Measurements from ENCODE around the gene PKHD1. TPM values are rescaled to one million over a fixed set of nuclear protein-coding genes. Genes with fewer than 3 reads are reported as not detected.

The PKHD1 gene
- total RNA-seq, 2 experiments from 2014 or later, result not detected

DNA sequence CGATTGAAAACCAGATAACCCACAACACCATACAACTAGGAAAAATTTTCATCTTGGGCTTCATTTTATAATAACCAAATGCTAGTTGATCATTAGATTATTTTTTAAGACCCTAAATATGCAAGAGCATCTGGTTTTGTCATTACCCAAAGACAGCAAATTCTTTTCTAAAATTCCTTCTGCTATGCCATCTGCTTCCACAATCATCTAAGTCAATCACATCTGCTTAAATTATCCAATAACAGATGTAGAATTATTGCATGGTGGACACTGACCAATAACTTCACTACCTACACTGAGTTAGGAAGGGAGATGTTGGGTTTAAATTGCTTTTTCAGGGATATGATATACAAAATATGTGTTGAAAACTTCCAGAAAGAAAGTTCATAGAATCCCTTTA, 41.9 kb downstream of the PKHD1 start:
- peaks cover 25% of the 10 kb centered on the region for H3K27me3 Mint-ChIP-seq
- no peaks in the 10 kb centered on the region for H3K36me3 Mint-ChIP-seq
- no peaks in the 10 kb centered on the region for H3K4me1 Mint-ChIP-seq
- no peaks in the 10 kb centered on the region for H3K9me3 Mint-ChIP-seq
- no peak overlapping the region for H3K4me3 Mint-ChIP-seq
- H3K27ac Mint-ChIP-seq, result no peak overlapping the region
- DNase-seq, result no peak

- Mint-ChIP-seq H3K27me3 (peaks cover 21% of the 10 kb centered on the region), H3K36me3 (no peaks in the 10 kb centered on the region), H3K4me3 (no peak overlapping the region), H3K27ac (no peak overlapping the region), H3K4me1 (no peaks in the 10 kb centered on the region), H3K9me3 (no peaks in the 10 kb centered on the region)
- no peak for DNase-seq
Measured at GRCh38 chr6:52045033-52045432, 42.4 kb downstream of the PKHD1 start.

DNA sequence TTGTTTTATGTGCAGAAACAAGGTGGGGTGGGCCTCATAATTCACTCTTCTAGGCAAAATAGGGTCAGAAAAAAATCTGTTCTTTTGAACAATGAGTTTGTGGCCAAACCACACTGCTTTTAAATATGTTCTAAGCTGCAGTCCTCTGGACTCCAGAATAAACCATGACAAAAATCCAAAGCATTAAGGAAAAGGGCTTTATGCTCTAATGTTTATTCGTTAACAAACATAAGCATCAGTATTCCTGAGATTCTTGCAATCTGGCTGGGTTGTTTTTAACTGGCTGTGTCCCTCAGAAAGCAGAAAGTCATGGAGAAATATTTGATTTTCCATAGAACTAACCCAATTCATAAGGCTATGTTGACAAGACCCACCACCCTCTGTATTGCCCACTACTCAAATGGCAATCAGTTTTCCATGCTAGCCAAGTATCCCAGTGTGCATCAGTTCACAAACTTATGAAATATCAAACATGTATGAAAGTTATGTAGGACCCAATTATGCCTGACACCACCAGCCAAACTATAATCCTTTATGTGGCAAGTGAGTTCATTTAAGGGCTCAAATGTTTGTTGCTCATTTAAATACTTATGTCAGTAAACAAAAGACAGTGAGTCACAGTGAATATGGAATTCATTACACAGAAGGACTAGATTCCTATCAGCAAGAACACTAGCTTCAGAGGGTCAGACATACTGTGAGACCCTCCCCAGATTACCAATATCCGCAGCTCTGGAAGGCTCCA, 45.1 kb downstream of the PKHD1 start:
- Mint-ChIP-seq H3K9me3 (peaks cover 3% of the 10 kb centered on the region), H3K27me3 (peaks cover 7% of the 10 kb centered on the region), H3K36me3 (no peaks in the 10 kb centered on the region), H3K4me1 (no peaks in the 10 kb centered on the region), H3K27ac (no peak overlapping the region), H3K4me3 (no peak overlapping the region)
- DNase-seq, result no peak

GRCh38 chr6:52041134-52041533, 46.3 kb downstream of the PKHD1 start:
- Mint-ChIP-seq H3K36me3 (no peaks in the 10 kb centered on the region), H3K4me3 (no peak overlapping the region), H3K4me1 (no peaks in the 10 kb centered on the region), H3K9me3 (peaks cover 3% of the 10 kb centered on the region), H3K27me3 (peaks cover 7% of the 10 kb centered on the region), H3K27ac (no peak overlapping the region)
- DNase-seq, result no peak

GRCh38 chr6:52027699-52028098, 59.7 kb downstream of the PKHD1 start:
- Mint-ChIP-seq H3K36me3 (no peaks in the 10 kb centered on the region), H3K27ac (no peak overlapping the region), H3K4me3 (no peak overlapping the region), H3K27me3 (peaks cover 16% of the 10 kb centered on the region), H3K9me3 (peaks cover 2% of the 10 kb centered on the region), H3K4me1 (no peaks in the 10 kb centered on the region)
- DNase-seq, result no peak

GRCh38 chr6:52024451-52025068, 62.9 kb downstream of the PKHD1 start:
- peaks cover 19% of the 10 kb centered on the region for H3K27me3 Mint-ChIP-seq
- H3K27ac Mint-ChIP-seq, result no peak overlapping the region
- H3K4me1 Mint-ChIP-seq, result no peaks in the 10 kb centered on the region
- no peak for DNase-seq
- H3K9me3 Mint-ChIP-seq, result no peaks in the 10 kb centered on the region
- no peaks in the 10 kb centered on the region for H3K36me3 Mint-ChIP-seq
- H3K4me3 Mint-ChIP-seq, result no peak overlapping the region

DNA sequence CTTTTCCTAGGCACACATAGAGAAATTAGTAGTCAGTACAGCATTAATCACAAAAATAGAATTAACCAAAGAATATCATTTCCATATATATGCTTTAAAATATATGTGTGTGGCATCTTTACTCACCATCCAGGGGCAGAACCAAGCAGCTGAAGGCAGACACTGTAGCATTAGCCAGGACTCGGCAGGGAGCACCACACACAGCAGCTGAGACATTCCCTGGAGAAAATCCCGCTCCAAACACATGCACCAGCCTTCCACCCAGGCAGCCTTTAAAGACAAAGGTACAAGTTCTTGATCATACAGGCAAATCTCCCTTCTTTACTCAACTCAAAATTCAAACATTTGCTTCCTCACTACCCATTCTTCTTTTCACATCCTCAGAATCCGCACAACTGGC, 64.7 kb downstream of the PKHD1 start:
- H3K27me3 Mint-ChIP-seq, result peaks cover 22% of the 10 kb centered on the region
- H3K27ac Mint-ChIP-seq, result no peak overlapping the region
- no peaks in the 10 kb centered on the region for H3K4me1 Mint-ChIP-seq
- no peaks in the 10 kb centered on the region for H3K9me3 Mint-ChIP-seq
- H3K36me3 Mint-ChIP-seq, result no peaks in the 10 kb centered on the region
- DNase-seq, result no peak
- no peak overlapping the region for H3K4me3 Mint-ChIP-seq

- H3K27me3 Mint-ChIP-seq, result peaks cover 22% of the 10 kb centered on the region
- H3K9me3 Mint-ChIP-seq, result no peaks in the 10 kb centered on the region
- H3K4me3 Mint-ChIP-seq, result no peak overlapping the region
- H3K4me1 Mint-ChIP-seq, result no peaks in the 10 kb centered on the region
- no peaks in the 10 kb centered on the region for H3K36me3 Mint-ChIP-seq
- DNase-seq, result no peak
- H3K27ac Mint-ChIP-seq, result no peak overlapping the region
Measured at GRCh38 chr6:52020945-52021570, 66.4 kb downstream of the PKHD1 start.

GRCh38 chr6:52019881-52020280, 67.5 kb downstream of the PKHD1 start:
- Mint-ChIP-seq H3K36me3 (no peaks in the 10 kb centered on the region), H3K4me3 (no peak overlapping the region), H3K27ac (no peak overlapping the region)

DNA sequence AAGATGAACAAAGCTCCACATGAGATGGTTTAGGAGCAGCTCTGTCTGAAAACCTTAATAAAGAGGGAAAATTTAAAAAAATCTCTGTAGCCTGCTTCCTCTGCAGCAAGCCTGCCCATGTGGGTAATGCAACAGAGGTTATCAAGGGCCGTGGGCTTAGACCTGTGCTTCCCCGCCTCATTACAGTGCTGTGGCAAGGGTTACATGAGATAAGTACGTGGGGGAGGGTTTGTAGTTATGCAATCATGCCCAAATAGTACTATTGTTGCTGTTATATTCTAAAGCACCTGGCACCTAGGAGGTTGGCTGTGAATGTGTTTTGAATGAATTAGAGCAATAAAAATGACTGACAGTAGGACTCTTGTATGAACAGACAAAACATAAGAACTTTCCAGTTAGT, 68.3 kb downstream of the PKHD1 start:
- Mint-ChIP-seq H3K27me3 (peaks cover 17% of the 10 kb centered on the region), H3K27ac (no peak overlapping the region), H3K36me3 (no peaks in the 10 kb centered on the region), H3K4me3 (no peak overlapping the region), H3K4me1 (no peaks in the 10 kb centered on the region), H3K9me3 (no peaks in the 10 kb centered on the region)
- no peak for DNase-seq

More at GRCh38 chr6:52019881-52020280, 67.5 kb downstream of the PKHD1 start:
- DNase-seq, result no peak
- no peaks in the 10 kb centered on the region for H3K4me1 Mint-ChIP-seq
- H3K9me3 Mint-ChIP-seq, result no peaks in the 10 kb centered on the region
- H3K27me3 Mint-ChIP-seq, result peaks cover 22% of the 10 kb centered on the region

DNA sequence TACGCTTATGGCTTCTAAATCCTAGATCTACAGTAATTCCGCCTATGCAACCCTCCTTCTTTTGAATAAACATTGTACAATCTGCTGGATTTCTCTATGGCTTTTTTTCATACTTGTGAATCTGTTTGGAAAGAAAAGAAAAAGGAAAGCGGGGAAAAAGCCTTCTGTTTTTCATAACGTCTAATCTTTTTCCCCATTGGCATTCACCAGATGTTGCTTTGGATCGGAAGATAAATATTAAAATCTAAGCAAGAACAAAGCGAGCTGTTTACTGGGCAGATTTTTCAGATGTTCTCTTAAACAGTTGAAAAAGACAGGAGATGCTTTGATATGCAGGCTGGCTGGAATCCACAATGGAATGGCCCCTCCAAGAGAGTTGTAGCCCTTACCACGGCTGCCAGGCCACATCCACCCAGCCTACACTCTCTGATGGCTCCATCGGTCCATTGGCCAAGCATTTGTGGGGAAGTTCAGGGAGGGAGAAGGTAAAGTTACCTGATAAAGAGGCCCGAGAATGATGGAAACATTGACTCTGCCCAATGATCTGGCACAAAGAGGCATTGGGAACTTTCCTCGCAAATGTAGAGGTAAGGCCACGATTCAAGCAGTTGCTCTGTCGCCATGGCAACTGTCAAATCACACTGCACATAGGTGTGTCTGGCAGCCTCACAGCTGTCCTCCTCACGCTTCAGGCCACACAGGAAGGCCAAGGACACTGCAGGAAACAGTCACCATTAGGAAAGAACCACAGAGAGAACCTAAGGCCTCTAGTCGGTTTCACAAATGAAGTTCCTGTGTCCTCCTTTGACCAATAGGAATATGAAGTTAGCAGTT, 70.3 kb downstream of the PKHD1 start:
- Mint-ChIP-seq H3K4me3 (no peak overlapping the region), H3K36me3 (no peaks in the 10 kb centered on the region), H3K27me3 (peaks cover 24% of the 10 kb centered on the region), H3K4me1 (no peaks in the 10 kb centered on the region), H3K27ac (no peak overlapping the region), H3K9me3 (no peaks in the 10 kb centered on the region)
- no peak for DNase-seq

- Mint-ChIP-seq H3K36me3 (no peaks in the 10 kb centered on the region), H3K9me3 (no peaks in the 10 kb centered on the region), H3K27me3 (peaks cover 17% of the 10 kb centered on the region), H3K4me1 (no peaks in the 10 kb centered on the region), H3K27ac (no peak overlapping the region), H3K4me3 (no peak overlapping the region)
- DNase-seq, result no peak
Measured at GRCh38 chr6:52015953-52016352, 71.5 kb downstream of the PKHD1 start.

DNA sequence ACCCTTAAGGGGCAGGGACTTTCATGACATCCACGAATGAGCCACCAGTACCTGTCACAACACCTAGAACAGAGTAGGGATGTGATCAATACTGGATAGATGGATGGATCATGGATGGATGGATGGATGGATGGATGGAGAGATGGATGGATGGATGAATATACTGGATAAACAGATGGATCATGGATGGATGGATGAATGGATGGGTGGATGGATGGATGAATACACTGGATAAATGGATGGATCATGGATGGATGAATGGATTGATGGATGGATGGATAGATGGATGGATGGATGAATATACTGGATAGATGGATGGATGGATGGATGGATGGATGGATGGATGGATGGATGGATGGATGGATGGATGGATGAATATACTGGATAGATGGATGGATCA, 73.0 kb downstream of the PKHD1 start:
- no peak for DNase-seq
- Mint-ChIP-seq H3K9me3 (no peaks in the 10 kb centered on the region), H3K27me3 (peaks cover 9% of the 10 kb centered on the region), H3K4me1 (no peaks in the 10 kb centered on the region), H3K27ac (no peak overlapping the region), H3K4me3 (no peak overlapping the region), H3K36me3 (no peaks in the 10 kb centered on the region)

DNA sequence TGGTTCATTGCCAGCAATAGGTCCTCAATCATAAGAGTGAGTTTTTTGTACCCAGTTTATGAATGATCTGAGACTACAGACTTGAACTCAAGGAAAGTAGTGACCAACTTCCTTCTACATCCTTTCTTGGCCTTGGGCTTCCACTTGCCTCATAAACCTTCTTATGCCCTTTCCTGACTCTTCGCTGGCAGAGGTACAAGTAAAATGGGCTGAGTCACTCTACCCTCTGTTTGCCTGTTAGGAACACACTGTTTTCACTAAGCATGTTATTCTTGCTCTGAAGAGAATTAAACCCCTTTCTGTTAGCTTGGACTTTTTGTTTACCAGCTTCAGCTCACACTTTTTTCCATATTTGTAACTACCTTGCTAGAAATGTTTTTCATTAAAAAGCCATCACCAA, 74.4 kb downstream of the PKHD1 start:
- H3K4me3 Mint-ChIP-seq, result no peak overlapping the region
- peaks cover 7% of the 10 kb centered on the region for H3K27me3 Mint-ChIP-seq
- no peaks in the 10 kb centered on the region for H3K4me1 Mint-ChIP-seq
- no peaks in the 10 kb centered on the region for H3K9me3 Mint-ChIP-seq
- no peak for DNase-seq
- no peaks in the 10 kb centered on the region for H3K36me3 Mint-ChIP-seq
- no peak overlapping the region for H3K27ac Mint-ChIP-seq

DNA sequence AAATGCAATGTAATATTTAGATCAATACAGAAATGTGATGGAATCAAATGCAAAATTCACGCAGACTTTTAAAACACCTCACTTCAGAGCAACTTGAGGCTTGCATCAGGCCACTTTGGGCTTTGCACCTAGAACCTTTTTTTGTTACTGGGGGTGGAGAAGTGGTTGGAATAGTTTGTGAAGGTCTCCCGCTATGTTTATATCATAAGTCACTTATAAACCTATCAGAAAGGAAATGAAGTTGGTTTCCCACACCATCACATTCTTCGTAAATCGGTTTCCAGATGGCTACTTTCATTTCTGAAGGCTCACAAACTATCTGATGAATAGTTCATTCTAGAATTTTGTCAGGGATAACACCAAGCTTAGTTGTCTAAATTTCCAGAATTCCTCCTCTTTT, 74.8 kb downstream of the PKHD1 start:
- H3K9me3 Mint-ChIP-seq, result no peaks in the 10 kb centered on the region
- peaks cover 7% of the 10 kb centered on the region for H3K27me3 Mint-ChIP-seq
- H3K4me1 Mint-ChIP-seq, result no peaks in the 10 kb centered on the region
- H3K4me3 Mint-ChIP-seq, result no peak overlapping the region
- no peak for DNase-seq
- no peak overlapping the region for H3K27ac Mint-ChIP-seq
- H3K36me3 Mint-ChIP-seq, result no peaks in the 10 kb centered on the region

Measured in activated naive CD8-positive, alpha-beta T cell treated with anti-CD3 and anti-CD28 coated beads for 36 hours (primary cell).